Liver (tissue), 9 donors: ENCODE measurements around the gene SERHL2. TPM values are rescaled to one million over a fixed set of nuclear protein-coding genes. Genes with fewer than 3 reads are reported as not detected.
"Not testable (repeated sequence)": the region's sequence is repeated elsewhere in the genome, so short reads cannot be mapped to it uniquely, and the experiment has no call there.

Source experiments
- DNase-seq: peaks from one replicate; pipeline ENCODE4 v3.0.0-alpha.2; 2017; ENCODE audit warnings: low spot score
- H3K27ac ChIP-seq, 2 donors: one replicate each; pipeline ENCODE4 v1.7.0; 2013; ENCODE audit warnings: inconsistent platforms in 2 of 2, low read length in 2 of 2, control low read depth in 1 of 2, low read depth in 1 of 2, mild to moderate bottlenecking in 1 of 2
- H3K27me3 ChIP-seq, 4 donors: one replicate each; pipeline versions ENCODE4 v1.6.1 to v1.7.0; 2013; ENCODE audit warnings: low read length in 3 of 4, inconsistent platforms in 1 of 4, mild to moderate bottlenecking in 1 of 4, moderate library complexity in 1 of 4; ENCODE audit not compliant: control insufficient read depth in 4 of 4, insufficient read depth in 4 of 4
- H3K36me3 ChIP-seq, 4 donors: one replicate each; pipeline versions ENCODE4 v1.6.1 to v1.7.0; 2013; ENCODE audit warnings: low read length in 3 of 4, mild to moderate bottlenecking in 3 of 4, low read depth in 1 of 4, moderate library complexity in 1 of 4; ENCODE audit not compliant: control insufficient read depth in 4 of 4, insufficient read depth in 3 of 4
- H3K4me1 ChIP-seq, 4 donors: one replicate each; pipeline versions ENCODE4 v1.6.1 to v1.7.0; 2013; ENCODE audit warnings: low read length in 3 of 4, mild to moderate bottlenecking in 3 of 4, moderate library complexity in 1 of 4; ENCODE audit not compliant: control insufficient read depth in 4 of 4, insufficient read depth in 4 of 4
- H3K4me3 ChIP-seq, 3 donors: one replicate each; pipeline versions ENCODE4 v1.6.1 to v1.7.0; 2013; ENCODE audit warnings: low read length in 3 of 3, control low read depth in 1 of 3, low read depth in 1 of 3, mild to moderate bottlenecking in 1 of 3
- H3K9ac ChIP-seq, 2 donors: one replicate each; pipeline ENCODE4 v1.7.0; 2013; ENCODE audit warnings: low read length in 2 of 2, mild to moderate bottlenecking in 2 of 2, moderate library complexity in 2 of 2, control low read depth in 1 of 2, low read depth in 1 of 2
- H3K9me3 ChIP-seq, 4 donors: one replicate each; pipeline versions ENCODE4 v1.6.1 to v1.7.0; 2013; ENCODE audit warnings: low read length in 3 of 4; ENCODE audit not compliant: control insufficient read depth in 4 of 4
- CTCF ChIP-seq: fragments of 150-350 bp; IDR thresholded peaks from 2 replicates; pipeline ENCODE4 v1.5.1; 2017; ENCODE audit warnings: improper control_type of control experiment, low read depth, low read length; ENCODE audit not compliant: missing input control
- HNF4A ChIP-seq, 2 donors: conservative IDR thresholded peaks; 2 replicates each; pipeline ENCODE4 v1.6.1; 2016; ENCODE audit warnings: antibody characterized with exemption in 2 of 2, mild to moderate bottlenecking in 2 of 2
- REST ChIP-seq: IDR thresholded peaks from 2 replicates; pipeline ENCODE4 v1.6.1; 2016; ENCODE audit warnings: antibody characterized with exemption, mild to moderate bottlenecking
- YY1 ChIP-seq: IDR thresholded peaks from 2 replicates; pipeline ENCODE4 v1.6.1; 2016; ENCODE audit warnings: antibody characterized with exemption, mild to moderate bottlenecking
- whole genome bisulfite sequencing: extraction: QIAGEN DNeasy Blood & Tissue Kit; methylation state at CpG from one replicate; pipeline ENCODE4 v1.1.7; 2013; 5-methylcytosine and 5-hydroxymethylcytosine counted together
- polyA plus RNA-seq, 2 donors: library from polyadenylated mRNA; stranded (reverse) in 1 of 2; unstranded in 1 of 2; fragments of 200-250 nt in 1 of 2; fragments of >200 nt in 1 of 2; fragmentation: Nextera tagmentation in 1 of 2; extraction: Ambion mirVana in 1 of 2; gene quantifications; one replicate each; pipeline versions ENCODE4 v1.2.1 to v1.2.3, GENCODE V29; 2013 to 2015
- total RNA-seq, 2 donors: library from RNA; depleted of rRNA; stranded (reverse); fragments of >200 nt; gene quantifications; one replicate each; pipeline ENCODE4 v1.2.3, GENCODE V29; 2014
- donor health status: healthy.
- donor health status: healthy.
- donor health status: healthy.
- donor health status: healthy.
- donor health status: healthy.

SERHL2 gene
- total and polyA plus RNA-seq, 4 donors = 0.51 to 1.6 (median 0.69) TPM

- TF ChIP-seq HNF4A (conservative IDR thresholded peaks at IDR 0.05) = peak; percentile 40 to 43
Measured at GRCh38 chr22:42515896-42516295, 37.9 kb upstream of the SERHL2 start (continued).

GRCh38 chr22:42517103-42517502, 36.7 kb upstream of the SERHL2 start:
- H3K36me3 ChIP-seq, DNase-seq: not testable (repeated sequence)
- peaks cover 5 to 15% (median 9%) of the 10 kb centered on the region in 4 donors for H3K4me1 ChIP-seq

GRCh38 chr22:42518638-42519524, 34.9 kb upstream of the SERHL2 start:
- Histone ChIP-seq H3K4me3 (peak overlapping the region; percentile 63 to 86 (median 70)), H3K27ac (peak overlapping the region; percentile 20 to 46), H3K9ac (peak overlapping the region; percentile 59), H3K4me1 (peaks cover 5 to 15% (median 9%) of the 10 kb centered on the region in 4 donors)
- not testable (repeated sequence) for DNase-seq, H3K27me3 ChIP-seq, H3K36me3 ChIP-seq, H3K9me3 ChIP-seq
- WGBS = 29% methylated on average over 18 of the region's 28 CpGs

More at GRCh38 chr22:42517103-42517502, 36.7 kb upstream of the SERHL2 start:
- H3K4me3 ChIP-seq, H3K27me3 ChIP-seq, H3K9me3 ChIP-seq, H3K27ac ChIP-seq, H3K9ac ChIP-seq: not testable (repeated sequence)
- WGBS = 97% methylated on average over 7 of the region's 7 CpGs

GRCh38 chr22:42519525-42520401, 34.0 kb upstream of the SERHL2 start, which contains the start of gene RRP7A:
Gene RRP7A (minus strand): TSS chr22:42519796. CDS start chr22:42519786, 10 bp downstream.
- peak within 1 kb of the TSS; percentile 59 for H3K9ac ChIP-seq

More at GRCh38 chr22:42519525-42520401, 34.0 kb upstream of the SERHL2 start, which contains the start of gene RRP7A:
- 8% methylated on average over 65 of the region's 65 CpGs for WGBS
- H3K36me3 ChIP-seq = peaks cover 0 to 2% (median 0%) of the 10 kb centered on the region in 4 donors
- peaks cover 5 to 15% (median 9%) of the 10 kb centered on the region in 4 donors for H3K4me1 ChIP-seq
- H3K27ac ChIP-seq = peak within 1 kb of the TSS; percentile 20 to 46
- H3K9me3 ChIP-seq = no peaks in the 10 kb centered on the region
- H3K4me3 ChIP-seq = peak within 1 kb of the TSS; percentile 63 to 86 (median 70)
- H3K27me3 ChIP-seq = no peaks in the 10 kb centered on the region
- peak; percentile 85 for TF ChIP-seq YY1
- TF ChIP-seq CTCF = no peak
- no peak for TF ChIP-seq REST
- DNase-seq = peak; percentile 91
